MV-4-11 (cell line): ENCODE data around the gene KRTAP10-9.
A peak's percentile ranks its signal among the peaks of the same experiment; 100 is the strongest.
"Not testable (repeated sequence)": the region's sequence is repeated elsewhere in the genome, so short reads cannot be mapped to it uniquely, and the experiment has no call there.

ENCODE experiments used
- DNase-seq: peaks from one replicate; lab custom pipeline; 2025; lab: John Stamatoyannopoulos, UW

Gene KRTAP10-9

DNA sequence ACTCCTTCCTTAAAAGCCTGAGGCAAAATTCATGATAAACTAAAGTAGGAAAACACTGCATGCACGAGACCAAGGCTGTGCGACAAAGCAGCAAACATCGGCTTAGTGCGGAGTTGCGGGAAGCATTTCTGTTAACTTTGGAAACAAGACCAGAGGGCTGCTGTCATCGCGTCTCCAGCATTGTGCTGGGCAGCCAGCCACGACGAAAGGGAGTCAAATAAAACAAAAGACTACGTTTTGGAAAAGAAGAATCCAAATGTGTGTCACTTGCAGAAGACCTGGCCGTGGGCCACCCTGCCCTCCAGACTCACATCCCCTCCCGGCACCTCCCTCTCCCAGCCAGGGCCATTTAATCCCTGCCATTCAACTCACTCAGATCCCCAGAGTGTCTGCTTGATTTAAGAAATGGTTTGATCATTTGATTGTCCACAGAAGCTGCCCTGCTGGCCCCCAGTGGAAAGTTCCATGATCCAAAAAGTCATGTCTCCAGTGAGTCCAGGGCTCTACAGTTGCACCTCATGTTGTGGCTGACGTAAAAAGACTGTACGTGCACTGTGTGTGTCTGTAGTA, 16.9 kb downstream of the KRTAP10-9 start:
- no peak for DNase-seq

DNA sequence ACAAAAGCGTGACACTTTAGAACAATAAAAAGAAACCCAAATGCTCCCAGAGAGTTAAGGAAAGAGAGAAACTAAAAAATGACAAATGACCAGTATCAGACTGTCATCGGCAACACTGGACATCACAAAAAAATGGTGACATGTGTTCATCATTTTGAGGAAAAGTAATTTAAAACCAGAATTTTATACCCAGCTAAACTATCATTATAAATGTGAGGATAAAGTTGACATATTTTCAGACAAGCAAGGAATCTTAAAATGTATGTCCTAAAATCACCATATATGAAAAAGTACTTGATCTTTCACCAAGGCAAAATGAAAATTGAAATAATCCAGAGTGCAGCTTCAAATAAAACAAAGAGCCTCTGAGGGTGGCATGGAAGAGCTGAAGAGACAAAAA, 18.0 kb downstream of the KRTAP10-9 start:
- no peak for DNase-seq

DNA sequence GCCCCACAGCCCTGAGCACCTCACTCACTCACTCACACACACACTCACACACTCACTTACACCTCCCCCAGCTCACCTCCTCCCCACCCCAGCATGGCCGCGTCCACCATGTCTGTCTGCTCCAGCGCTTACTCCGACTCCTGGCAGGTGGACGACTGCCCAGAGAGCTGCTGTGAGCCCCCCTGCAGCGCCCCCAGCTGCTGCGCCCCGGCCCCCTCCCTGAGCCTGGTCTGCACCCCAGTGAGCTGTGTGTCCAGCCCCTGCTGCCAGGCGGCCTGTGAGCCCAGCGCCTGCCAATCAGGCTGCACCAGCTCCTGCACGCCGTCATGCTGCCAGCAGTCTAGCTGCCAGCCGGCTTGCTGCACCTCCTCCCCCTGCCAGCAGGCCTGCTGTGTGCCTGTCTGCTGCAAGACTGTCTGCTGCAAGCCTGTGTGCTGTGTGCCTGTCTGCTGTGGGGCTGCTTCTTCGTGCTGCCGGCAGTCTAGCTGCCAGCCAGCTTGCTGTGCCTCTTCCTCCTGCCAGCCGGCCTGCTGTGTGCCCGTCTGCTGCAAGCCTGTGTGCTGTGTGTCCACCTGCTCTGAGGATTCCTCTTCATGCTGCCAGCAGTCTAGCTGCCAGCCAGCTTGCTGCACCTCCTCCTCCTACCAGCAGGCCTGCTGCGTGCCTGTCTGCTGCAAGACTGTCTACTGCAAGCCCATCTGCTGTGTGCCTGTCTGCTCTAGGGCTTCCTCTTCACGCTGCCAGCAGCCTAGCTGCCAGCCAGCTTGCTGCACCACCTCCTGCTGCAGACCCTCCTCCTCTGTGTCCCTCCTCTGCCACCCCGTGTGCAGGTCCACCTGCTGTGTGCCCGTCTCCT, 19.7 kb downstream of the KRTAP10-9 start, which contains the start of gene KRTAP10-11:
Gene KRTAP10-11 (plus strand): TSS at position 49 of the 856 bp plus-strand sequence. CDS start 45 bp downstream, at position 94.
- DNase-seq: not testable (repeated sequence)

DNA sequence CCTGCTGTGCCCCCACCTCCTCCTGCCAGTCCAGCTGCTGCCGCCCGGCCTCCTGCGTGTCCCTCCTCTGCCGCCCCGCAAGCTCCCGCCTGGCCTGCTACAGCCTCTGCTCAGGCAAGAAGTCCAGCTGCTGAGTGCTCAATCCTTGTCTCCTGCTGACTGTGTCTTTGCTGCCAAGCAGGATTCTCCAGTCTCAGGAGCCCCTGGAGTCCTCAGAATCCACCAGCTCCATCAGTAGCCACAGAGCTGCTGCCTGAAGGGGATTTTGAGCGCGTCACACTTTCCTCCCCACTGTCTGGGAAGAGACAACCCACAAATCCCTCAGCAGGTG, 20.3 kb downstream of the KRTAP10-9 start:
- no peak for DNase-seq

DNA sequence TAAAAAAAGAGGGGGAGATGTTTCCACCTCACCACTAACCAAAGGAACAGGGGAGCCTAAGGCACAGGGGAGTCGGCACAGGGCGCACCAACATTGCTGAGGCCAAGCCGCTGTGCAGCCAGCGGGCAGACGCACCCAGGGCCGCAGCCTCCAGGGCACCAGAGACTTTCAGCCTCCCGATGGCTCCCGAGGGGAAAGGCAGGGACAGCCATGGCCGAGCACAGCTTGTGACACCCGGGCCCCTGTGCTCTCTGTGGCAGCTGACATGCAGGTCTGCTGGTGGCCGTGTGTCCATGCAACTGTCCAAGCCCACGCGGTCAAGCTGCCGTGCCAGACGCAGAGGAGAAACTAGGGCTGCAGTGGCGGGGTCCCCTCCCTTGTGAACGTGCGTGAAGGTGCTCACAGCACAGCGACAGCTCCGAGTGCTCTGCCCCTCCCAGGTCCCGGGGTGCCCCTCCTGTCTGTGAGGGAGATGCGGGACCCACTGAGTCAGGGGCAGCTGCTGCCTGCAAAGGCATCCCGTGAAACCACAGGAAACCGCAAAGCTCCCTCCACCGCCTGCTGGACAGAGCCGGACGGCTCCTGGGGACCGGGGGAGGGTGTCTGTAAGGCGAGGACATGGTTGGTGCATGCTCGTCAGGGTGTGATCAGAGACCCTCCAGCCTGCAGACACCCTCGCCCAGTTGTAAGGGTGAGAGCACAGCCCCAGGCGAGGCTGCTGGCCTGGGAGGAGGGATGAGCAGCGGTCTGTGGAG, 21.8 kb downstream of the KRTAP10-9 start:
- no peak for DNase-seq

DNA sequence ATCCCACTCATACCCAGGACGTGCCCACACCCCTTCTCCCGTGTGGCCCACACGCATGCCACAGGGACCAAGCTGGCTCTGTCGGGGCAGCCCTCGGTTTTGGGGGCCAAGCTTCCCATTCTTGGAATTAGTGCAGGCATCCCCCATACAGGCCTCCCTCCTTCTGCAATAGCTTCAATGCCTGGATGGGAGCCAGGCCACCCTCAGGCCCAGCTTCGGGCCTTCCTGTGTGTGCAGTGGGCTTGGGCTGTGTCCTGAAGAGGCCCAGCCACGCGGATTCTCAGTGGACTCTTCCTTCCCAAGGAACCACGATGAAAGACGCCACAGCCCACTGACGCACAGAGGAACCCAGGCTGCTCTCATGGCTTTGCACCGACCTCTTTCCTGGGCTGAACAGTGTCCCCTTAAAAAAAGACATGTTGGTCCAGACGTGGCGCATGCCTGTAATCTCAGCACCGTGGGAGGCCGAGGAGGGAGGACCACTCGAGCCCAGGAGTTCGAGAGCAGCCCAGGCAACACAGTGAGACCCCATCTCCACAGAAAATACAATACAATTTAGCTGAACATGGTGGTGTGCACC, 22.7 kb downstream of the KRTAP10-9 start:
- DNase-seq: no peak

DNA sequence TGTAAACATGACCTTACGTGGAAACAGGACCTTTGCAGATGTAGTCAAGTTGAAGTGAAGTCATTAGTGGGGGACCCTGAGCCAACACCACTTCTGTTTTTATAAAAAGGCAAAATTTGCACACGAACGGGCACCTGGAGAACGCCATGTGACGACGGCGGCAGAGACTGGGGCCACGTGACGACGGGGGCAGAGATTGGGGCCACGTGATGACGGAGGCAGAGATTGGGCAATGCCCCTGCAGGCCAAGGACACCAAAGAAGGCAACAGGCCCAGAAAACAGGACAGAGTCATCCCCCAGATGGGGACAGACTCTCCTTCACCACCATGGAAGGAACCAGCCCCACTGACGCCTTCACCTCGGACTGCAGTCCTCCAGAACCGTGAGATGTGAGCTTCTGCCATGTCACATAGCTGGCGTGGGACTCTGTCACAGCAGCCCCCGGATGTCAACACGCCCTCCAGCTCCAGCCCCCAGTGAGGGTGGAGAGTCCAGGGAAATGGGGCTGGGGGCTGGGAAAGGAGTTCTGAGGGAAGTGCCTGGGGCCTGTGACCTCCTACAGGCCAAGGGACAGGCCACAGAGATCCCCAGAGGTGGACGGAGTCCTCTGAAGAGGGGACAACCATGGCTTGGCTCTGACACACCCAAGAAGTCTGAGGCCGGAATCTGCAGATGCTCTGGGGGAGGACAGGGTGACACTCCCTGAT, 23.5 kb downstream of the KRTAP10-9 start:
- no peak for DNase-seq

DNA sequence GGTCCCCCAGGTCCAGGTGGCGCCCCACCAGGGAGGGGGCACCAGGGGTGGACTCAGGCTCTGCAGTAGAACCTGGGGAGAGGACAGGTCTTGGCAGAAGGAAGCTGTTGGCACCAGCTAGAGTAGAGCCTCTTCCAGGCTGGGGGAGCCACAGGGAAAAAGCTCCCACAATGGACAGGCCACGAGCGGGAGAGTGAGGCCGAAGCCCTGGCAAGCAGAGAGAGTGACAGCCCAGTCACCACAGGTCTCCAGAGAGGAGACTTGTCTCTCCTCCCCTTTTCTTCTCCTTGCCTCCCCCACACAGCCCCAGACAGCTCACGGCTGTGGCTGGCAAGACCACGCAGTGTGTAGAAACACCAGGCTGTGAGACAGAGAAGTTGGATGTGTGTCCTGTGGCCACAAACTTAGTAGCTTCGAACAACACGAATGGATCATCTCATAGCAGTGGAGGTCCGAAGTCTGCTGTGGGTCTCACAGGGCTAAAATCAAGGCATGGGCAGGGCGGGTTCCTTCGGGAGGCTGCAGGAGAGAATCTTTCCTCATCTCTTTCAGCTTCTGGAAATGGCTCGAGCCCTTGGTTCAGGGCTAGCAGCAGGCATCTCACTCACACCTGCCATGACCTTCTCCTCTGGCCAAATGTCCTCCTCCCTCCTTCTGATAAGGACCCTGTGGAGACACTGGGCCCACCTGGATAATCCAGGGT, 24.2 kb downstream of the KRTAP10-9 start:
- DNase-seq: peak; percentile 68

DNA sequence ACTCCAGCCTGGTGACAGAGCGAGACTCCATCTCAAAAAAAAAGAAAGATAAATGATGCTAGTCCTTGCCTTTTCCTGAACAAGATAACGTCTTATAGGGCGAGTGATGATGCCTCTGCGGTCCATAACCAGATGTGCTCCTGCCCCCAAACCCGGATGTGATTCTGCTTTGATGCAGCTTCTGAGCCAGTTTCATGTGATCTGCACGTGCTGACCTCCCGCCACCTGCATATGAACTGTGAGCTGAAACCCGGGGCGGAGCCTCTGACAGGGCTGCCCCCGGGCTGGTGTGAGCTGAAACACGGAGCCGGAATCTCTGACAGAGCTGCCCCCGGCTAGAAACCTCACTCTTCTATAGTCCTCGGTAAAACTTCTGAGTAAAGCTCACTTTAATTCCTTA, 26.2 kb downstream of the KRTAP10-9 start:
- no peak for DNase-seq

DNA sequence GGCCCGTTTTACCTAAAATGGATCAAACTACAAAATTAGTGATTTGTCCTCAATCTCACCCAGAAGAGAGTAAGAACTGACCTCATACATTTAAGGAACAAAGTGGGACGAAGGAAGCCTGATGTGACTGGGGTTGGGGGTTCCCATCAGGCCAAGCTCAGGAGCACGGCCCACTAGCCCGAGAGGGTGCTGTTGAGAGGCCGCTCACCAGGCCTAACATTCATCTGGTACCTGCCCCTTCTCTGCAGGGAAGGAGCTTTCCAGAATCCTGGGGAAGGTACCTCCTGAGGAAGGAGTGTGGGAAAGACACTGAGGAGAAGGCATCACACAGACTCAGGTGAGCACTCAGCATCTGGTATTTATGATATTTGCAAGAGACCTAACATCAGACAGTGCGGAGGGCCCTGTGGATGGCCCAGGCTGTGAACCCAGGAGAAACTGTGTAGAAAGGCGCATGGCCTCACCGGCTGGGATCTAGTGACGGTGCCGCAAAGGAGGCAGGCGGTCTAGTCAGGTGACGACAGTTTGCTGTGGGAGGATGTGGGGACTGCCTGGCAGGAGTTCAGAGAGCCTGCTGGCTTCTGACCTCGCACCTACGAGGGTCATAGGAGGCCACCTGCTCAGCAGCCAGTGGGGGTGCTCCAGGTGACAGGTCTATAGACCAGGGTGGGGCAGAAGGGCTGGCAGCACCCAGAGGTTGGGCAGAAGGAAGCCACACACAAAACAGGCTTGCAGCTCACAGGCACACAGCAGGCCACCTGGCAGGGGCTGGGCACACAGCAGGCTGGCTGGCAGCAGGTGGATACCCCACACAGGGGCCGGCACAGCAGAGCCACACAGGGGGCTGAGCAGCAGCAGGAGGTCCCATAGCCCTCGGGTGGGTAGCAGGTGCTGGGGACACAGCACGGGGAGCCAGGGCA, 27.0 kb downstream of the KRTAP10-9 start:
- DNase-seq: no peak

DNA sequence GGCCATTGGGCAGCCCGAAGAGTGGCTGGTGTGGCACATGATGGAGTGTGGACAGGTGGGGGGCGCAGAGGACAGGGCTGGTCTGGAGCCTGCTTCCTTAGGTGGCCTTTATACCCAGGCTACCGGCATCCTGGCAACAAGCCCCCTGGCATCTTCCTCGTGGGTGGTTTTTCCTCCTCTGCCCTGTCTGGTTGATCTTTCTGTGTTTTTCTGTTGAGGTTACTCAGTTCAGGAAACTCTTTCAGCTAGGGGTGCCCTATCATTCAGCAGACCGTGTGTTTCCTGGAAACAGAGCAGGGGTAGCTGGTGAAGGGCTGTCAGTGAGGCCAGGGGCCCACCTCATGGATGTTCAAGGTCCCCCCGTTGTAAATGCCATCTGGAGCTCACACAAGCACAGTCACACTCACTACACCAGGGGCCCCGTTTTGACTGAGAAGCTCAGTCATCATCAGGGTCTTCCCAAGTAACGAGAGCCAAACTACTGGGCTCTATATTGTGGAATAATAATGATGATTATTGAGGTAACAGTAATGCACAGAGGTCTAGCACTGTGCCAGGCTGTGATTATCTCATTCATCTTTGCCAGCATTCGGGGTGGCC, 27.8 kb downstream of the KRTAP10-9 start, which contains the start of gene KRTAP12-4:
Gene KRTAP12-4 (minus strand): TSS at position 84 of the 600 bp plus-strand sequence. CDS start 45 bp downstream, at position 39.
- no peak for DNase-seq

DNA sequence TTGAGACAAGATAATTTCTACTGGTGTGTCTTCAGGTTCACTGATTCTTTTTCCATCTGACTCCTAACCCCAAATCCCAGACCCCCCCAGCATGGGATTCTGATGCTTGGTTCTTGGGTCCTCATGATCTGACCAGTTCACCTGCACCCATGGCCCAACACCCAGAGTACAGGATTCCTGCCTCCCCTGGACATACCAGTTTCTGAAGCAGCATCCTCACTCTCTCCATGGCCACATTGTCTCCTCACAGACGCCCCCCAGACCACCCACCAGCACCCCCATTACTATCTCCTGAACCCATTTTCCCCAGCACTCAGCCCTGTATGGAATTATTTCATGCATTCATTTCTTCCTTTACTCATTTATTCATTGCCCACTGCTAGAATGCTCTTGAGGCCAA, 30.0 kb downstream of the KRTAP10-9 start:
- DNase-seq: no peak

DNA sequence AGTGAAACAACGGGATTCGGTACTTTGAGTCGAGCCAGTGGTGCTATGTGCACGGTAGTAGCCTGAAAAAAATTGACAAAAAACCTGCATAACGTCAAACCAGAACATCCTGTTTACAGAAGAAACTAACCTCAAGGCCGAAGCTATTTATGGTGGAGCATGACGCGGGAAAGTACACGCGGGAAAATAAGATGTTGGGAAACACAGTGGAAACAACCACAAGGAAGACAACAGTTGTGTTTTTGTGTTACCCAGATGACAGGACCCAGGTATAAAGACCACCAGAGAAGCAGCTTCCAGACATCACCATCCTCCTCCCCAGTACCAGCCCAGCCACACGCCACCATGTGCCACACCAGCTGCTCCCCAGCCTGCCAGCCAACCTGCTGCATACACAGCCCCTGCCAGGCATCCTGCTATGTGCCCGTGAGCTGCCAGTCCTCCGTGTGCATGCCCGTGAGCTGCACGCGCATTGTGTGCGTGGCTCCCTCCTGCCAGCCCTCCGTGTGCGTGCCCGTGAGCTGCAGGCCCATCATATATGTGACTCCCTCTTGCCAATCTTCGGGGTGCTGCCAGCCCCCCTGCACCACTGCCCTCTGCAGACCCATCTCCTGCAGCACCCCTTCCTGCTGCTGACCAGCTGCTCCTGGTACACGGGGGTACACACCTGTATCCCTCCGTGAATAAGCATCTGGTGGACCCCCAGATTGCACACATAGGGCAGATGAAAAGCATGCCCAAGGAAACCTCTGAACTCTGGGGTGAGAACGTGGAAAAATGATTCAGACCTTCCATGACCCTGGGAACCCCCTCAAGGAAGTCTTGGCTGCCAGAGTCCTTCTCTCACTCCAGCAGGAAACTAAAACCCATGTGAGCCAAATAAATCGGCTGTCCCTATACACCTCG, 31.0 kb downstream of the KRTAP10-9 start, which contains the start of gene KRTAP12-3:
Gene KRTAP12-3 (plus strand): TSS at position 298 of the 906 bp plus-strand sequence. CDS start 48 bp downstream, at position 346.
- peak; percentile 68 for DNase-seq

DNA sequence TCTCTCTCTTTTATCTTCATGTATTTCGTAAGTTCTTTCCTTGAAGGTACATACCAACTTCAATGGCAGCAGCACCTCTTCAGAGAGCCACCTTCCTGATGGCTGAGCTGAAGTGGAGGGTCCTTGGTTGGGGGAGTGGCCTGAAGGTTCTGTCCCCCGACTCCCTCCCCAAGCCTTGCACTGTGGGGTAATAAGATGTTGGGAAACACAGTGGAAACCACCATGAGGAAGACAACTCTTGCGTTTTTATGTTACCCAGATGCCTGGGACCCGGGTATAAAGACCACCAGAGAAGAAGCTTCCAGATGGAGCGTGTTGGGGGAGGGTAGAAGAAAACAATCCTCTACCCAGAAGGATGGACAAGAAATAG, 31.6 kb downstream of the KRTAP10-9 start:
- DNase-seq: peak; percentile 72

DNA sequence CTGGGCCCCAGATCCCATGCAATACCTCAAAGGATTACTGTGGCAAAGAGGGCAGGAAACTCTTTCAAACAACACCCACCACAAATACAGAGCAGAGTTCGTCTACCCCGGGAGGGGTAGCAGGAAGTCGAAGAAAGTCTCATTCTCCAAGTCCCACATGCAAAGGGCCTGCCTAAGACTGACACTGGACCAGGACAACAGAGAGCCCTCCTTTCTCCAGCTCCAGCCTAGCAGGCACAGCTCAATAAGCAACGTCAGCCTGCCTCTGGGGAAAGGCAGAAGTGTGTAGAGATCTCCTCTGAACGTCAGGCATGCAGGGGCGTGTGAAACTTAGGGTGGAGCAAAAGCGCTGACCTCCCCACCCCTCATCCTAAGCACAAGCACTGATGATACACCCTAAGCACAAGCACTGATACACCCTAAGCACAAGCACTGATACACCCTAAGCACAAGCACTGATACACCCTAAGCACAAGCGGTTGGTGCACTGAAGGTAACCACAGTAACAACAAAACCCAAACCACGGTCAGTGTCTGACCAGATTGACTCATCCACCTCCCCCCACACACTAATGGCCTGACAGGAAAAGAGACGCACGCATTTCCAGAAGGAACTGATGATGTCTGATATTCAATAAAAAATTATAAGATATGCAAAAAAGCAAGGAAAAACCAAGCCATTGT, 32.2 kb downstream of the KRTAP10-9 start:
- DNase-seq: peak; percentile 72

DNA sequence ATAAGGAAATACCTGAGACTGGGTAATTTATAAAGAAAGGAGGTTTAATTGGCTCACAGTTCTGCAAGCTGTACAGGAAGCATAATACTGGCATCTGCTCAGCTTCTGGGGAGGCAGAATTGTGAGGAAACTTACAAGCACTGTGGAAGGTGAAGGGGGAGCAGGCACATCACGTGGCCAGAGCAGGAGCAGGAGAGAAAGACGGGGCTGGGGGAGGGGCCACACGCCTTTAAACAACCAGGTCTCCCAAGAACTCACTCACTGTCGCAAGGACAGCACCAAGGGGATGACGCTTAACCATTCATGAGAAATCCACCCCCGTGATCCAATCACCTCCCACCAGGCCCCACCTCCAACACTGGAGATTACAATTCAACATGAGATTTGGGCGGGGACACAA, 34.7 kb downstream of the KRTAP10-9 start:
- not testable (repeated sequence) for DNase-seq

DNA sequence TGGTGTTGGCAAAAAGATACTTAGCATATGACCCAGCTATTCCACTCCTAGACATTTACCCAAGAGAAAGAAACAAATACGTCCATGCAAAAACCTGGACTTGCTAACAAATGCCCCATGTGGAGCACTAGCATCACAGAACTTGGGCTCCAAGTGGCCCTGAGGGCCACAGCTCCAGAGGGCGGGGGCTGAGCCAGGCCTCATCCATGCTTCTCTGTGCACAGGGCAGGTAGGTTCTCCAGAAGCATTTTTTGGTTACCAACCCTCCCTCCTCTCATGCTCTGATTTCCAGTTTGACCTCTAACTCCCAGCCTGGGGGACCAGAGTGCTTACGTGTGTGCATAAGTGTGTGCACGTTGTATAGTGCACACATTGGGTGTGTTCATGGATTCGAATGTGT, 37.8 kb downstream of the KRTAP10-9 start:
- DNase-seq: no peak
